PFSK-1 (cell line): ENCODE data around the gene GRIK1.

Experiments
- SIN3A ChIP-seq: IDR thresholded peaks from 2 replicates; pipeline ENCODE4 v1.6.1; 2012; ENCODE audit warnings: mild to moderate bottlenecking, low read length, moderate library complexity, borderline replicate concordance; ENCODE audit not compliant: insufficient read depth
- TAF1 ChIP-seq: IDR thresholded peaks from 2 replicates; pipeline ENCODE4 v1.6.1; 2012; ENCODE audit warnings: low read length, control low read depth, borderline replicate concordance; ENCODE audit not compliant: insufficient read depth
- TF ChIP-seq, protein P1 (sequence below), 2 experiments: IDR thresholded peaks; 2 replicates each; pipeline versions ENCODE4 v1.6.1 to v1.8.0; 2011 to 2012; ENCODE audit warnings: low read depth in 2 of 2, low read length in 2 of 2, control low read depth in 1 of 2, inconsistent platforms in 1 of 2, mild to moderate bottlenecking in 1 of 2, moderate library complexity in 1 of 2; ENCODE audit not compliant: insufficient read depth in 1 of 2

DNA sequence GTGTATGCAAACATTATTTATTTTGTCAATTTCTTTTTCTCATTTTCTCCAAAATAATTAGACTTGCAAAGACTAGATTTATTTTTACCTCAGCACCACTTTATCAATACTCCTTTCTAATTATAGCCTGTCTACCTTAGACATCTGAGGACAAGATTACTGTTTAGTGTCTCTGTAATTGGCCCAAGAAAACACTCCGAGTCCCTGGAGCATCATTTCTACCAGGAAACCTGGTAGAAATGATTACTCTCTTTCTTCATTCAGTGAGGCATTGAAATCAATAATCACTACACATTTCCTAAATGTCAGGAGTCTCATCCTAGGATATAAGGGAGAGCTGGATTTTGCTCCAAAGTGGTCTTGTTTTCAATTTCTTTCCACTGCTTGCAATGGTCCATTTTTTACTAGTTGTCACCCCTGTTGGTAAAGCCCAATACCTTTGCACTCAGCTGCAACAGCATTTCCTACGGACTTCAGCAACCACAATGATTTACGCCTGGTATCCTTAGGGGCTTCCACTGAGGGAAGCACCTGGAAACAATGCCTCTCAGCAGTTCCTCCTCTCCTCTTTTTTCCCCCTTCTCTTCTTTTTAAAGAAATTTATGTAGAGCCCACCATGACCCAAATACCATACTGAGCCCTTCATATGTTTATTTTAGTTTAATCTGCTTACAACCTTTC is 64.6 kb downstream of the GRIK1 start:
- TF ChIP-seq TAF1: no peak
- no peak for TF ChIP-seq SIN3A
- TF ChIP-seq, protein P1, sequence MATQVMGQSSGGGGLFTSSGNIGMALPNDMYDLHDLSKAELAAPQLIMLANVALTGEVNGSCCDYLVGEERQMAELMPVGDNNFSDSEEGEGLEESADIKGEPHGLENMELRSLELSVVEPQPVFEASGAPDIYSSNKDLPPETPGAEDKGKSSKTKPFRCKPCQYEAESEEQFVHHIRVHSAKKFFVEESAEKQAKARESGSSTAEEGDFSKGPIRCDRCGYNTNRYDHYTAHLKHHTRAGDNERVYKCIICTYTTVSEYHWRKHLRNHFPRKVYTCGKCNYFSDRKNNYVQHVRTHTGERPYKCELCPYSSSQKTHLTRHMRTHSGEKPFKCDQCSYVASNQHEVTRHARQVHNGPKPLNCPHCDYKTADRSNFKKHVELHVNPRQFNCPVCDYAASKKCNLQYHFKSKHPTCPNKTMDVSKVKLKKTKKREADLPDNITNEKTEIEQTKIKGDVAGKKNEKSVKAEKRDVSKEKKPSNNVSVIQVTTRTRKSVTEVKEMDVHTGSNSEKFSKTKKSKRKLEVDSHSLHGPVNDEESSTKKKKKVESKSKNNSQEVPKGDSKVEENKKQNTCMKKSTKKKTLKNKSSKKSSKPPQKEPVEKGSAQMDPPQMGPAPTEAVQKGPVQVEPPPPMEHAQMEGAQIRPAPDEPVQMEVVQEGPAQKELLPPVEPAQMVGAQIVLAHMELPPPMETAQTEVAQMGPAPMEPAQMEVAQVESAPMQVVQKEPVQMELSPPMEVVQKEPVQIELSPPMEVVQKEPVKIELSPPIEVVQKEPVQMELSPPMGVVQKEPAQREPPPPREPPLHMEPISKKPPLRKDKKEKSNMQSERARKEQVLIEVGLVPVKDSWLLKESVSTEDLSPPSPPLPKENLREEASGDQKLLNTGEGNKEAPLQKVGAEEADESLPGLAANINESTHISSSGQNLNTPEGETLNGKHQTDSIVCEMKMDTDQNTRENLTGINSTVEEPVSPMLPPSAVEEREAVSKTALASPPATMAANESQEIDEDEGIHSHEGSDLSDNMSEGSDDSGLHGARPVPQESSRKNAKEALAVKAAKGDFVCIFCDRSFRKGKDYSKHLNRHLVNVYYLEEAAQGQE (IDR thresholded peaks at IDR 0.05; ENCODE audit: insufficient read depth in 1 of 2, low read depth in 2 of 2, low read length in 2 of 2): no peak
